ENCODE results near the gene PFKFB3.
A peak's percentile ranks its signal among the peaks of the same experiment; 100 is the strongest.
"Not testable (repeated sequence)": the region's sequence is repeated elsewhere in the genome, so short reads cannot be mapped to it uniquely, and the experiment has no call there.

PFKFB3 gene

DNA sequence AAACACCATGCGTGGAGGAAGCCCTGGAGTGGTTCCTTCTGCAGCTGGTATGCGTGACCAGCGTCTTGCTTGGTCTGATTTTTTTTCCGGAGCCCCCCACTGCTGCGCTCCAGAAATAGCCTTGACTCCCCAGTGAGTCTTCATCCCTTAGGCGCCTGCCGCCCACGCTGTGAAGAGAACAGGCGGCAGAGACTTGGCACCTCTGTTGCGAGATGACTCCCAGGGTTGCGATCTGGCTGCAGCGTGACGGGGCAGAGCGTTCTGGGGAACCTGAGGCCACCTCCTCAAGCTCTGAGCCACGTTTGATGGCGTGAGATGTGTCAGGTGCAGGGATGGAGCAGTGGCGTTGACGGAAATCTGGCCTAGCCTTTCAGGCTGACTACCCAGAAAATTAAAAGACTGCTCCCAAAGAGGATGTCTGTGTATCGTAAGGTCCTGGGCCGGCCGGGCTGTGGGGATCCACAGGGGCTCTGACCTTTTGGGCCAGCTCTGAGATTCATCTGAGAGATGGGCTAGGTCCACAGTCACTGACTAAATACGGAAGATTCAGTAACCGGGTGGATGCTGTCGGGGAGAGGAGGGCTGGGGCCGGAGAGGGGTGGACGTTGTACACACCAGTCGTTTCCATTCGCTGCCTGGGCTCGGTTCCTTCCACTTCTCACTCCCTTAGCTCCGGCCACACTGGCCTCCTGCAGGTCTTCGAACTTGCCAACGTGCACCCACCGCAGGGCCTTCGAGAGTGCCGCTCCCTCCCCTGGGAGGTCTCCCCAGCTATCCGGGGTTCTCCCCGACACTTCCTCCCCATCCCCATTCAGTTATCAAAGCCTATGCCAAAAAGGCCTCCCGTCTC is 33.8 kb downstream of the PFKFB3 start:
- DNase-seq (ENCODE audit: low read depth) = no peak

DNA sequence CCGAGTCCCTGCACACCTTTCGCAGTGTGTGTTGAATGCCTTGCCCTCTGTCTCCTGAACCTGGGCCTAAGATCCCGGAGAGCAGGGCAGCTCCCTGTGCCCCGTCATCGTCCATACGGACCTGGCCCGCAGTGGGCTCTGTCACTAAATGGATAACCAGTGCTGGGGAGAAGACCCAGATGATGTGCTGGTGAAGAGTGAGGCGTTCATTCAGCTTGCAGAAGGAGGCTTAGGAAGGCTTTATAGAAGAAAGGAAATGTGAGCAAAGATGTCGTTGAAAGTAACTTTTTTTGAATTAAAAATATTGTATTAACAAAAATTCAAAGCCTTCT is 34.4 kb downstream of the PFKFB3 start:
- DNase-seq (ENCODE audit: low read depth) = no peak

- DNase-seq (ENCODE audit: low read depth) = not testable (repeated sequence)
Observed at GRCh38 chr10:6238587-6239212, 36.0 kb downstream of the PFKFB3 start.

- DNase-seq (ENCODE audit: low read depth) = peak; percentile 47
Observed at GRCh38 chr10:6239213-6239991, 36.7 kb downstream of the PFKFB3 start.

DNA sequence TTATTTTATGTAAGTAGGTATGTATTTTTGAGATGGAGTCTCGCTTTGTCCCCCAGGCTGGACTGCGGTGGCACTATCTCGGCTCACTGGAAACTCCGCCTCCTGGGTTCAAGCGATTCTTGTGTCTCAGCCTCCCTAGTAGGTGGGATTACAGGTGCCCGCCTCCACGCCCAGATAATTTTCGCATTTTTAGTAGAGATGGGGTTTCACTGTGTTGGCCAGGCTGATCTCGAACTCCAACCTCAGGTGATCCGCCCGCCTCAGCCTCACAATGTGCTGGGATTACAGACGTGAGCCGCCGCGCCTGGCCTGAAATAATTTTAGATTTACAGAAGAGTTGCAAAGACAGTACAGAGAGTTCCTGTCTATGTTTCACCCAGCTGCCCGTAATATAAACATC is 37.5 kb downstream of the PFKFB3 start:
- DNase-seq (ENCODE audit: low read depth) = no peak

DNA sequence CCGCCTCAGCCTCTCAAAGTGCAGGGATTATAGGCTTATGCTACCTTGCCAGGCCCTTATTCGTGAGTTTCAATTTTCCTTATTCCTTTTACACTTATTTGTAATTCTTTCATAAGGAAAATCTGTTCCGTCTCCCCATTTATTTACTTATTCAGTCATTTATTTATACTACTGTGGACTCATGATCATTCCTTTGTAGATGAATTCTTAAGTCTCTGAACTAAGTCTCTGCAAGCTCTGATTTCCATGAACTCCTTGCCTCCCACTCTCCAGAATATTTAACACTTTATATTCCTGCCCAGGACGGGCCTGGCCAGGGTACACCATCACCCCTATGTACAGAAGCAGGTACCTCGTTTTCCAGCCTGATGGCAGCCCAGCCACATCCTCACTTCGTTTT is 39.4 kb downstream of the PFKFB3 start:
- no peak for DNase-seq (ENCODE audit: low read depth)

GRCh38 chr10:6244510-6244909 is 41.8 kb downstream of the PFKFB3 start:
- DNase-seq (ENCODE audit: low read depth) = no peak

- no peak for DNase-seq (ENCODE audit: low read depth)
Observed at GRCh38 chr10:6247041-6247712, 44.4 kb downstream of the PFKFB3 start.

DNA sequence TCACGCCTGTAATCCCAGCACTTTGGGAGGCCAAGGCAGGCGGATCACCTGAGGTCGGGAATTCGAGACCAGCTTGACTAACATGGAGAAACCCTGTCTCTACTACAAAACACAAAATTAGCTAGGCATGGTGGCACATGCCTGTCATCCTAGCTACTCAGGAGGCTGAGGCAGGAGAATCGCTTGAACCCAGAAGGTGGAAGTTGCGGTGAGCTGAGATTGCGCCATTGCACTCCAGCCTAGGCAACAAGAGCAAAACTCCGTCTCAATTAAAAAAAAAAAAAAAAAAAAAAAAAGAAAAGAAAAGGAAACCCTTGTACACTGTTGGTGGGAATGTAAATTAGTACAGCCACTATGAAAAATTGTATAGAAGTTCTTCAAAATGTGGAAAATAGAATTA is 46.2 kb downstream of the PFKFB3 start:
- not testable (repeated sequence) for DNase-seq (ENCODE audit: low read depth)

DNA sequence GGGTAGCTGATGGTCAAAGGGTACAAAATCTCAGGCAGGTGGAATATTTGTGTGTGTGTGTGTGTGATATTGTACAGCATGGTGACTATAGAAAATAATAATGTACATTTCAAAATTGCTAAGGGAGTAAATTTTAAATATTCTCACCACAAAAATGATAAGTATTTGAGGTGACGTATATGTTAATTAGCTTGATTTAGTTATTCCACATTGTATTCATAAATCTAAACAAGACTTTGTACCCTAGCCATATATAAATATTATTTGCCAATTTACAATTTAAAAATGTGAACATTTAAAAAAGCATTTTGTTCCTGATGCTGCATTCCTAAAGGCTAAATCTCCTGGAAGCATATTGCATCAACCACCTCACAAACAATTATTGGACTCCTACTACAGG is 47.0 kb downstream of the PFKFB3 start:
- no peak for DNase-seq (ENCODE audit: low read depth)

DNA sequence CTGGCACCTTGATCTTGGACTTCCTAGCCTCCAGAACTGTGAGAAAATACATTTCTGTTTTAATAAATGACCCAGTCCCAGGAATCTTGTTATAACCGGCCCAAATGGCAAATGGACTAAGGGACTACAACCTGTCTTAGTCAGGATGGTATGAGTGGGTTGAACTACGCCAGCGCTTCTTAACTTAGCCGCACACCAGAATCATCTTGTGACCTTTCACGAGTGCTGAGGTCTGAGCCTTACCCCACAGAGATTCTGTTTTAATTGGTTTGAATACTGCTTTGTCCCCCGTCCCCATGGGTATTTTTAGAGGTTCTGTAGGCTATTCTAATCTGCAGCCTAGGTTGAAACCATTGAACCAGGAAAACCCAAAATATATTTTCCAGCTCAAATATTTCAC is 48.0 kb downstream of the PFKFB3 start:
- no peak for DNase-seq (ENCODE audit: low read depth)

- no peak for DNase-seq (ENCODE audit: low read depth)
Observed at GRCh38 chr10:6254201-6254600, 51.5 kb downstream of the PFKFB3 start.

DNA sequence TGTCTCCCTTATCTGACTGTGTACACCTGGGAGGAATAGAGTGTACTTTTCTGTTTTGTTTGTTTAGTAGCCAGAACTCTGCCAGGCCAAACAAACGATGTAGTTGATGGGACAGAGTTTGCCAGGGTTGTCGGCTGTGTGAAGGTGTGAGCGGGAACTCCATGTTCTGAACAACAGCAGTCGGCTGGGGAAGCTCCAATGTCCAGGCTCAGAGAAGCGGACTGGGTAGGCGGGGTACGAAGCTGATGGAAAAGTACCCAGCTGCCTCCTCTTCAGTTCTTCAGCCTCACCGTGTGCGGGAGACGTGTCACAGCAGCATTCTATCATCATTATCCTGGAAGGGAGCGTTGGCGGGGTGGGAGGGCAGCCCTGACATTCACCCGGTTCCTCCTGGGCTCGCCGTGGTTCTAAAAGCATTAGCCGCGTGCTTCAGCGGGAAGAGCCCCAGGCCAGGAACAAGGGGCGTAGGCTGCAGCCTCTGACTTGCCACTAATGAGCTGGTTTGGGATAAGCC is 52.9 kb downstream of the PFKFB3 start:
- no peak for DNase-seq (ENCODE audit: low read depth)

DNA sequence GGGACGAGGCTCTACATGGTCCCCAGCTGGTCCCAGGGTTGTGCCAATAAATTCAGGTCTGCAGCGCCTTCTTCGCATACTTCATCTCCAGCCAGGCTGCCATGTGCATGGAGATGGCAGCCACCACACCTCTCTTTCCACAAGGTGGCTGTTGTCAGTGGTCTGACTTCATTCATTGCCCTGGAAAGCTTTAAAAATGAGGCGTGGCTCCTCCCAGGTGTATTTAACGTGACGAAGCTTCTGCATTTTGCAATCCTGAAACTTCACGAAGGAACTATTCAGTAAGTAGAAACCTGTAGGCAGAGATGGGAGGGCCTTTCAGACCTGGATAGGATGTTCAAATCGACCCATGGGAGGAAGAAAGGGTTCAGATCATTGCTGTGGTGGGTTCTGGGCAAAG is 53.7 kb downstream of the PFKFB3 start:
- no peak for DNase-seq (ENCODE audit: low read depth)

DNA sequence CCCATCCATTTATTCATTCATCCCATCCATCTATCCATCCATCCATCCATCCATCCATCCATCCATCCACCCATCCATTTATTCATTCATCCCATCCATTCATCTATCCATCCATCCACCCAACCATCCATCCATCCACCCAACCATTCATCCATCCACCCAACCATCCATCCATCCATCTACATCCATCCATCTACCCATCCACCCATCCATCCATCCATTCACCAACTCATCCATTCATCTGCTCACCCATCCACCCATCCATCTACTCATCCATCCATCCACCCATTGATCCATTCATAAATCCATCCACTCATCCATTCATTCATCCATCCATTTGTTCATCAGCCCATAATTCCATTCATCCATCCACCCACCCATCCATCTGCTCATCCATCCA is 56.4 kb downstream of the PFKFB3 start:
- DNase-seq (ENCODE audit: low read depth) = no peak

DNA sequence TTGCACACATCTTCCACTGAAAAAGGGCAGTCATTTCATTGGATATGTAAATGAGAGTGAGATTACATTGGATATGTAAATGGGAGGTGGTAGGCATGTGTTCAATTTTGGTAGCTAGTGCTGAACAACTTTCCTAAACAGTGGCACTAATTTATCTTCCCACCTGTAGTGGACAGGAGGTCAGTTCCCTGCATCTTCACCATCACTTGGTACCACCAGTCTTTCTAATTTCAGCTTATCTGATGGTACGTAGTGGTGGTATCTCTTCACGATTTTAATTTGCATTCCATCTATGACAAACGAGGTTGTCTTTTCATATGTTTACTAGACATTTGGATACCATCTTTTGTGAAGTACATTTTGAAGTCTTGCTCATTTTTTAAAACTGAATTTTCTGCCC is 58.1 kb downstream of the PFKFB3 start:
- DNase-seq (ENCODE audit: low read depth) = no peak

- DNase-seq (ENCODE audit: low read depth) = no peak
Observed at GRCh38 chr10:6267941-6268340, 65.2 kb downstream of the PFKFB3 start.

- DNase-seq (ENCODE audit: low read depth) = no peak
Observed at GRCh38 chr10:6269432-6269831, 66.7 kb downstream of the PFKFB3 start.

- peak; percentile 54 for DNase-seq (ENCODE audit: low read depth)
Observed at GRCh38 chr10:6269953-6270867, 67.5 kb downstream of the PFKFB3 start.

DNA sequence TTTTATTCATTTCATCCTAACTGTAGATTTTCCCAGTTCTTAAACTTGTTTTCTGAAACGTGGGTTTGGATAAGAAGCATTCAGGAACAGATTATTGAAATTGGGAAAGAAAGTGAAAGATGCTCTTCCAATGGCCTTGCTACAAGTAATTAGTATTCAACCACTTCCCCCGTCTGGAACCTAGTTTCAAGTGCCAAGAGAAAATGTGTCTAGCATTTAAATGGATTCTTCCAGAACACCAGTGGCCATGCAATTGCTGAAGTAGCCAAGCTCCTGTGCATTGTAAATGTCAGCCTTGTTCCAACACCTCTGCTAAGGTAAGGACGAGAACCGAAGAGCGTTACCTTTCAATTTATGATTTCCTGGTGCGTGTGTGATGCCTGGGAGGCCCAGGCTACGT is 68.2 kb downstream of the PFKFB3 start:
- DNase-seq (ENCODE audit: low read depth) = no peak

GRCh38 chr10:6271663-6272062 is 68.9 kb downstream of the PFKFB3 start:
- DNase-seq (ENCODE audit: low read depth) = no peak
